NCI-H2227 (cell line): ENCODE measurements around the gene TNFSF18.

ENCODE experiments used
- DNase-seq: peaks from one replicate; lab custom pipeline; 2025; ENCODE audit not compliant: unreplicated experiment; lab: John Stamatoyannopoulos, UW

TNFSF18 gene

GRCh38 chr1:173039626-173040025 lies 11.1 kb downstream of the TNFSF18 start:
- no peak for DNase-seq

GRCh38 chr1:173038875-173039554 lies 11.7 kb downstream of the TNFSF18 start:
- no peak for DNase-seq

- no peak for DNase-seq
Measured at GRCh38 chr1:173024543-173024942, 26.2 kb downstream of the TNFSF18 start.

- DNase-seq, result no peak
Measured at GRCh38 chr1:173023343-173023742, 27.4 kb downstream of the TNFSF18 start.

- DNase-seq, result no peak
Measured at GRCh38 chr1:173020138-173020750, 30.5 kb downstream of the TNFSF18 start.

- no peak for DNase-seq
Measured at GRCh38 chr1:173017792-173018191, 32.9 kb downstream of the TNFSF18 start.

- DNase-seq, result no peak
Measured at GRCh38 chr1:173016419-173016818, 34.3 kb downstream of the TNFSF18 start.

GRCh38 chr1:173015629-173016028 lies 35.1 kb downstream of the TNFSF18 start:
- no peak for DNase-seq

- DNase-seq, result no peak
Measured at GRCh38 chr1:173014160-173014559, 36.6 kb downstream of the TNFSF18 start.

- no peak for DNase-seq
Measured at GRCh38 chr1:173012126-173012525, 38.6 kb downstream of the TNFSF18 start.

GRCh38 chr1:173009597-173009996 lies 41.1 kb downstream of the TNFSF18 start:
- no peak for DNase-seq

- no peak for DNase-seq
Measured at GRCh38 chr1:173005196-173005864, 45.4 kb downstream of the TNFSF18 start.

GRCh38 chr1:173002891-173003838 lies 47.6 kb downstream of the TNFSF18 start:
- no peak for DNase-seq

GRCh38 chr1:172999349-172999748 lies 51.4 kb downstream of the TNFSF18 start:
- DNase-seq, result no peak

- DNase-seq, result no peak
Measured at GRCh38 chr1:172997941-172998361, 52.8 kb downstream of the TNFSF18 start.

- no peak for DNase-seq
Measured at GRCh38 chr1:172993640-172994039, 57.1 kb downstream of the TNFSF18 start.

GRCh38 chr1:172991674-172992400 lies 58.9 kb downstream of the TNFSF18 start:
- DNase-seq, result no peak

- no peak for DNase-seq
Measured at GRCh38 chr1:172990598-172991215, 60.0 kb downstream of the TNFSF18 start.
